GM23338 (cell line): Measurements from ENCODE around the gene CELSR1. TPM values are rescaled to one million over a fixed set of nuclear protein-coding genes. Genes with fewer than 3 reads are reported as not detected.

Experiments used
- ATAC-seq: fragments of 200-7000 bp; cut with Tn5 transposase; 3 replicates; pipeline ENCODE4 v1.9.1; 2020
- DNase-seq: peaks from one replicate; pipeline ENCODE4 v3.0.0-alpha.2; 2015; ENCODE audit warnings: low spot score
- H2AFZ ChIP-seq: fragments of 200-600 bp; sonication (generic); 2 replicates; pipeline ENCODE4 v1.8.0; 2016; ENCODE audit warnings: antibody characterized with exemption, mild to moderate bottlenecking, moderate library complexity
- H3F3A ChIP-seq: fragments of 200-600 bp; sonication (generic); replicated peaks from 2 replicates; pipeline ENCODE4 v1.8.0; 2017; ENCODE audit warnings: antibody characterized with exemption, mixed run types, low read depth
- H3K27ac ChIP-seq: fragments of 200-600 bp; sonication (generic); 2 replicates; pipeline ENCODE4 v1.6.1; 2016; ENCODE audit warnings: low read depth
- H3K27me3 ChIP-seq: fragments of 200-600 bp; sonication (generic); 2 replicates; pipeline ENCODE4 v1.8.0; 2016; ENCODE audit warnings: mild to moderate bottlenecking, mixed run types, moderate library complexity; ENCODE audit not compliant: insufficient read depth
- H3K36me3 ChIP-seq: fragments of 200-600 bp; sonication (generic); 2 replicates; pipeline ENCODE4 v1.8.0; 2016; ENCODE audit warnings: mild to moderate bottlenecking; ENCODE audit not compliant: insufficient read depth
- H3K4me1 ChIP-seq: fragments of 200-600 bp; sonication (generic); 2 replicates; pipeline ENCODE4 v1.8.0; 2016; ENCODE audit warnings: mild to moderate bottlenecking, moderate library complexity; ENCODE audit not compliant: insufficient read depth
- H3K4me2 ChIP-seq: fragments of 200-600 bp; sonication (generic); 2 replicates; pipeline ENCODE4 v1.7.1; 2017; ENCODE audit warnings: mixed run types
- H3K4me3 ChIP-seq: fragments of 200-600 bp; sonication (generic); 2 replicates; pipeline ENCODE4 v1.6.1; 2016; ENCODE audit warnings: mixed run types
- H3K79me2 ChIP-seq: fragments of 200-600 bp; sonication (generic); replicated peaks from 2 replicates; pipeline ENCODE4 v1.8.0; 2017; ENCODE audit warnings: mild to moderate bottlenecking; ENCODE audit not compliant: insufficient read depth
- H3K9me2 ChIP-seq: fragments of 200-600 bp; sonication (generic); 2 replicates; pipeline ENCODE4 v1.8.0; 2017; ENCODE audit not compliant: insufficient read depth
- H4K20me1 ChIP-seq: fragments of 200-600 bp; sonication (generic); replicated peaks from 2 replicates; pipeline ENCODE4 v1.8.0; 2017; ENCODE audit warnings: mild to moderate bottlenecking; ENCODE audit not compliant: insufficient read depth
- H3K27ac Mint-ChIP-seq: 2 replicates; pipeline ENCODE4 v1.8.0; 2020; ENCODE audit warnings: inconsistent platforms, mild to moderate bottlenecking, moderate library complexity, mixed read lengths
- H3K27me3 Mint-ChIP-seq: 3 replicates; pipeline ENCODE4 v1.8.0; 2022; ENCODE audit warnings: low read depth, mild to moderate bottlenecking, moderate library complexity, mixed read lengths, inconsistent platforms; ENCODE audit not compliant: insufficient read depth, poor library complexity
- H3K36me3 Mint-ChIP-seq: 3 replicates; pipeline ENCODE4 v1.8.0; 2021; ENCODE audit warnings: low read depth, mild to moderate bottlenecking, inconsistent platforms, moderate library complexity, mixed read lengths
- H3K4me1 Mint-ChIP-seq: 3 replicates; pipeline ENCODE4 v1.8.0; 2020; ENCODE audit warnings: mild to moderate bottlenecking, inconsistent platforms, mixed read lengths
- H3K4me3 Mint-ChIP-seq: 3 replicates; pipeline ENCODE4 v1.8.0; 2021; ENCODE audit warnings: moderate library complexity, mild to moderate bottlenecking, inconsistent platforms, mixed read lengths
- H3K9me3 Mint-ChIP-seq: 3 replicates; pipeline ENCODE4 v1.8.0; 2020; ENCODE audit warnings: moderate library complexity, mild to moderate bottlenecking, inconsistent platforms, mixed read lengths
- CREB1 ChIP-seq: fragments of 250-450 bp; sonication (Bioruptor Pico); IDR thresholded peaks from 2 replicates; pipeline ENCODE4 v1.5.0; 2020; ENCODE audit warnings: low read depth, mild to moderate bottlenecking, moderate library complexity
- CTCF ChIP-seq, 2 experiments: fragments of 200-600 bp in 1 of 2; sonication (generic) in 1 of 2; conservative IDR thresholded peaks; 2 replicates each; pipeline versions ENCODE4 v1.5.1 to v1.6.1; 2016 to 2017; ENCODE audit warnings: antibody characterized with exemption in 2 of 2, low read depth in 2 of 2, mild to moderate bottlenecking in 2 of 2, moderate library complexity in 1 of 2
- ETS1 ChIP-seq: IDR thresholded peaks from 2 replicates; pipeline ENCODE4 v1.6.1; 2016; ENCODE audit warnings: antibody characterized with exemption
- EZH2 ChIP-seq: fragments of 200-600 bp; sonication (generic); IDR thresholded peaks from one replicate; pipeline ENCODE4 v1.8.0; 2017; ENCODE audit warnings: antibody characterized with exemption, mild to moderate bottlenecking, low read depth; ENCODE audit not compliant: unreplicated experiment
- EZH2phosphoT487 ChIP-seq: fragments of 200-600 bp; sonication (generic); IDR thresholded peaks from one replicate; pipeline ENCODE4 v1.8.1; 2018; ENCODE audit warnings: antibody characterized with exemption; ENCODE audit not compliant: unreplicated experiment
- JUNB ChIP-seq: IDR thresholded peaks from one replicate; pipeline ENCODE4 v1.6.1; 2016; ENCODE audit warnings: antibody characterized with exemption; ENCODE audit not compliant: unreplicated experiment
- NANOG ChIP-seq: IDR thresholded peaks from 2 replicates; pipeline ENCODE4 v1.6.1; 2016; ENCODE audit warnings: antibody characterized with exemption, borderline replicate concordance
- POLR2AphosphoS5 ChIP-seq: IDR thresholded peaks from 2 replicates; pipeline ENCODE4 v1.6.1; 2016; ENCODE audit warnings: antibody characterized with exemption, low read depth
- REST ChIP-seq: IDR thresholded peaks from one replicate; pipeline ENCODE4 v1.6.1; 2018; ENCODE audit warnings: antibody characterized with exemption; ENCODE audit not compliant: unreplicated experiment
- STAT1 ChIP-seq: IDR thresholded peaks from one replicate; pipeline ENCODE4 v1.6.1; 2016; ENCODE audit warnings: antibody characterized with exemption; ENCODE audit not compliant: unreplicated experiment
- ZNF114 ChIP-seq: fragments of 250-450 bp; sonication (Bioruptor Pico); IDR thresholded peaks from 2 replicates; pipeline ENCODE4 v1.5.0; 2020; ENCODE audit warnings: mild to moderate bottlenecking, moderate library complexity
- ZNF331 ChIP-seq: fragments of 250-450 bp; sonication (Bioruptor Pico); IDR thresholded peaks from 2 replicates; pipeline ENCODE4 v1.5.0; 2020; ENCODE audit warnings: low read depth, mild to moderate bottlenecking, moderate library complexity
- ZNF462 ChIP-seq: fragments of 250-450 bp; sonication (Bioruptor Pico); IDR thresholded peaks from 2 replicates; pipeline ENCODE4 v1.5.0; 2020; ENCODE audit warnings: mild to moderate bottlenecking, moderate library complexity
- polyA plus RNA-seq: library from polyadenylated mRNA; unstranded; fragments of >200 nt; fragmentation: Nextera tagmentation; extraction: Ambion mirVana; gene quantifications from 2 replicates; pipeline ENCODE4 v1.2.1, GENCODE V29; 2016
- total RNA-seq: library from RNA; depleted of rRNA; stranded (reverse); fragments of >200 nt; shearing (Covaris generic); gene quantifications from 2 replicates; pipeline ENCODE4 v1.2.3, GENCODE V29; 2014

Gene CELSR1
- total and polyA plus RNA-seq, 2 experiments from 2014 or later = 4.8 to 20.4 TPM

GRCh38 chr22:46390105-46390651 is 147.2 kb downstream of the CELSR1 start:
- no peaks in the 10 kb centered on the region for H3K36me3 Mint-ChIP-seq
- DNase-seq (no peak), ATAC-seq (no peak)
- Histone ChIP-seq H3K36me3 (no peaks in the 10 kb centered on the region), H3K27me3 (no peaks in the 10 kb centered on the region), H3K4me3 (no peak overlapping the region), H3K27ac (no peak overlapping the region), H3K4me1 (no peaks in the 10 kb centered on the region), H3K79me2 (no peaks in the 10 kb centered on the region), H3K4me2 (no peak overlapping the region), H3K9me2 (no peaks in the 10 kb centered on the region), H3F3A (no peaks in the 10 kb centered on the region), H4K20me1 (no peaks in the 10 kb centered on the region), H2AFZ (no peak overlapping the region)
- peaks cover 11% of the 10 kb centered on the region for H3K27me3 Mint-ChIP-seq
- peaks cover 4% of the 10 kb centered on the region; the same call in 1 of the 3 replicates for H3K4me1 Mint-ChIP-seq
- no peaks in the 10 kb centered on the region for H3K9me3 Mint-ChIP-seq
- no peak overlapping the region for H3K4me3 Mint-ChIP-seq
- H3K27ac Mint-ChIP-seq = no peak overlapping the region; the same call in 1 of the 2 replicates
- no peak for TF ChIP-seq ETS1
- no peak for TF ChIP-seq CREB1 (CRISPR knock-in tag)
- TF ChIP-seq STAT1 = no peak
- TF ChIP-seq POLR2AphosphoS5 = no peak
- TF ChIP-seq ZNF331 = no peak
- TF ChIP-seq REST = no peak
- TF ChIP-seq ZNF114 (CRISPR knock-in tag) = no peak
- TF ChIP-seq NANOG = no peak
- TF ChIP-seq EZH2 = no peak
- TF ChIP-seq ZNF462 = no peak
- TF ChIP-seq EZH2phosphoT487 = no peak
- no peak for TF ChIP-seq CTCF (conservative IDR thresholded peaks at IDR 0.05; ENCODE audit: low read depth in 2 of 2)
- no peak for TF ChIP-seq JUNB
